Vagina (tissue), 2 donors: ENCODE measurements around the gene CEP19. TPM values are rescaled to one million over a fixed set of nuclear protein-coding genes. Genes with fewer than 3 reads are reported as not detected.

Experiments used
- DNase-seq, 2 donors: peaks; one replicate each; pipeline ENCODE4 v3.0.0-alpha.2; 2017; ENCODE audit errors: extremely low spot score in 2 of 2
- H3K27ac ChIP-seq: fragments of 200-600 bp; sonication (generic); one replicate; pipeline ENCODE4 v1.5.1; 2019
- H3K27me3 ChIP-seq: fragments of 200-600 bp; sonication (generic); one replicate; pipeline ENCODE4 v1.5.1; 2019
- H3K36me3 ChIP-seq, 2 donors: fragments of 200-600 bp; sonication (generic); one replicate each; pipeline ENCODE4 v1.5.1; 2017 to 2019
- H3K4me1 ChIP-seq: fragments of 200-600 bp; sonication (generic); one replicate; pipeline ENCODE4 v1.5.1; 2019
- H3K4me3 ChIP-seq, 2 donors: fragments of 200-600 bp; sonication (generic); 1 replicate in 1 of 2; 2 replicates in 1 of 2; pipeline ENCODE4 v1.5.1; 2016 to 2019
- H3K9me3 ChIP-seq: fragments of 200-600 bp; sonication (generic); one replicate; pipeline ENCODE4 v1.5.1; 2019
- POLR2A ChIP-seq, 2 donors: fragments of 450-650 bp; IDR thresholded peaks; one replicate each; pipeline ENCODE4 v1.6.1; 2017; ENCODE audit warnings: antibody characterized with exemption in 2 of 2, mild to moderate bottlenecking in 2 of 2, moderate library complexity in 2 of 2
- POLR2AphosphoS5 ChIP-seq, 2 donors: sonication (generic); formaldehyde crosslinking; IDR thresholded peaks; one replicate each; pipeline ENCODE4 v1.9.0; 2017; ENCODE audit warnings: antibody characterized with exemption in 2 of 2, mild to moderate bottlenecking in 2 of 2, low read depth in 1 of 2; ENCODE audit not compliant: insufficient read depth in 1 of 2
- intact Hi-C: fragments of 100-400 bp; cut with DNase I; formaldehyde crosslinking; loops from one replicate; pipeline ENCODE4 v1.15.1; 2023
- small RNA-seq: library from RNA; depleted of rRNA; stranded (forward); fragments of <200 nt; gene quantifications from one replicate; pipeline ENCODE3, GENCODE V24; 2016
- total RNA-seq: library from RNA; depleted of rRNA; stranded (reverse); fragments of >200 nt; gene quantifications from one replicate; pipeline ENCODE4 v1.2.3, GENCODE V29; 2016
- TF ChIP-seq, protein P1 (sequence below), 3 experiments: fragments of 450-650 bp in 2 of 3; fragments of 200-600 bp in 1 of 3; sonication (generic) in 1 of 3; IDR thresholded peaks; one replicate each; pipeline ENCODE4 v1.5.1; 2017 to 2019; ENCODE audit warnings: antibody characterized with exemption in 3 of 3, mild to moderate bottlenecking in 2 of 3, moderate library complexity in 2 of 3

Gene CEP19
- total RNA-seq, 1 donor from 2014 or later, result 1.5 TPM

DNA sequence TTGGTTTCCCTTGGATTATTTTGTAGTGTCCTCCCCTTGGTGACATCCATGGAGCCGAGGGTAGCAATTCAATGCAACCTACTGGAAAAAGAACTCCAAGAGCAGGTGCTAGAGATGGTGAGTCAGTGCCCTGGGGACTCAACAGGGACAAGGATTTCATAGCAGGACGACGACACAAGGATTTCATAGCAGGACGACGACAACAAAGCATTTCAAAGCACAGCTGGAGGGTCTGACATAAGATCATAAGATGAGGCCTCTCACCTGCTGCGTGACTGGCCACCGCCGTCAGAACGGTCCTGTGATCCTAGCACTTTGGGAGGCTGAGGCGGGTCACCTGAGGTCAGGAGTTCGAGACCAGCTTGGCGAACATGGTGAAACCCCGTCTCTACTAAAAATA is 50.0 kb downstream of the CEP19 start:
- H3K27ac ChIP-seq, result no peak overlapping the region
- intact Hi-C loops, result no loop called here
- no peaks in the 10 kb centered on the region for H3K4me1 ChIP-seq
- no peak overlapping the region for H3K4me3 ChIP-seq
- no peak for DNase-seq
- no peaks in the 10 kb centered on the region for H3K36me3 ChIP-seq
- TF ChIP-seq POLR2A (IDR thresholded peaks at IDR 0.05) (no peak), POLR2AphosphoS5 (IDR thresholded peaks at IDR 0.05; ENCODE audit: insufficient read depth in 1 of 2, low read depth in 1 of 2) (no peak)
- TF ChIP-seq, protein P1, sequence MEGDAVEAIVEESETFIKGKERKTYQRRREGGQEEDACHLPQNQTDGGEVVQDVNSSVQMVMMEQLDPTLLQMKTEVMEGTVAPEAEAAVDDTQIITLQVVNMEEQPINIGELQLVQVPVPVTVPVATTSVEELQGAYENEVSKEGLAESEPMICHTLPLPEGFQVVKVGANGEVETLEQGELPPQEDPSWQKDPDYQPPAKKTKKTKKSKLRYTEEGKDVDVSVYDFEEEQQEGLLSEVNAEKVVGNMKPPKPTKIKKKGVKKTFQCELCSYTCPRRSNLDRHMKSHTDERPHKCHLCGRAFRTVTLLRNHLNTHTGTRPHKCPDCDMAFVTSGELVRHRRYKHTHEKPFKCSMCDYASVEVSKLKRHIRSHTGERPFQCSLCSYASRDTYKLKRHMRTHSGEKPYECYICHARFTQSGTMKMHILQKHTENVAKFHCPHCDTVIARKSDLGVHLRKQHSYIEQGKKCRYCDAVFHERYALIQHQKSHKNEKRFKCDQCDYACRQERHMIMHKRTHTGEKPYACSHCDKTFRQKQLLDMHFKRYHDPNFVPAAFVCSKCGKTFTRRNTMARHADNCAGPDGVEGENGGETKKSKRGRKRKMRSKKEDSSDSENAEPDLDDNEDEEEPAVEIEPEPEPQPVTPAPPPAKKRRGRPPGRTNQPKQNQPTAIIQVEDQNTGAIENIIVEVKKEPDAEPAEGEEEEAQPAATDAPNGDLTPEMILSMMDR (IDR thresholded peaks at IDR 0.05), result no peak
- no peaks in the 10 kb centered on the region for H3K27me3 ChIP-seq
- no peaks in the 10 kb centered on the region for H3K9me3 ChIP-seq

DNA sequence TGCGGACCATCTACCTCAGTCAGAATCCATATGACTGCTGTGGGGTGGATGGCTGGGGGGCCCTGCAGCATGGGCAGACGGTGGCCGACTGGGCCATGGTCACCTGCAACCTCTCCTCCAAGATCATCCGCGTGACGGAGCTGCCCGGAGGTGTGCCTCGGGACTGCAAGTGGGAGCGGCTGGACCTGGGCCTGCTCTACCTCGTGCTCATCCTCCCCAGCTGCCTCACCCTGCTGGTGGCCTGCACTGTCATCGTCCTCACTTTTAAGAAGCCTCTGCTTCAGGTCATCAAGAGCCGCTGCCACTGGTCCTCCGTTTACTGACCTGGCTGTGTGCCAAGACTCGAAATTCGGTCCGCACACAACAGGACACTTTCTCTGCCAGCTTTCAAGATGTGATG is 50.6 kb downstream of the CEP19 start:
- intact Hi-C loops, result no loop called here
- no peaks in the 10 kb centered on the region for H3K27me3 ChIP-seq
- DNase-seq, result no peak
- no peak overlapping the region for H3K4me3 ChIP-seq
- no peaks in the 10 kb centered on the region for H3K4me1 ChIP-seq
- no peak overlapping the region for H3K27ac ChIP-seq
- H3K36me3 ChIP-seq, result no peaks in the 10 kb centered on the region
- H3K9me3 ChIP-seq, result no peaks in the 10 kb centered on the region
- TF ChIP-seq POLR2AphosphoS5 (IDR thresholded peaks at IDR 0.05; ENCODE audit: insufficient read depth in 1 of 2, low read depth in 1 of 2) (no peak), POLR2A (IDR thresholded peaks at IDR 0.05) (no peak)
- TF ChIP-seq, protein P1 (IDR thresholded peaks at IDR 0.05), result no peak

DNA sequence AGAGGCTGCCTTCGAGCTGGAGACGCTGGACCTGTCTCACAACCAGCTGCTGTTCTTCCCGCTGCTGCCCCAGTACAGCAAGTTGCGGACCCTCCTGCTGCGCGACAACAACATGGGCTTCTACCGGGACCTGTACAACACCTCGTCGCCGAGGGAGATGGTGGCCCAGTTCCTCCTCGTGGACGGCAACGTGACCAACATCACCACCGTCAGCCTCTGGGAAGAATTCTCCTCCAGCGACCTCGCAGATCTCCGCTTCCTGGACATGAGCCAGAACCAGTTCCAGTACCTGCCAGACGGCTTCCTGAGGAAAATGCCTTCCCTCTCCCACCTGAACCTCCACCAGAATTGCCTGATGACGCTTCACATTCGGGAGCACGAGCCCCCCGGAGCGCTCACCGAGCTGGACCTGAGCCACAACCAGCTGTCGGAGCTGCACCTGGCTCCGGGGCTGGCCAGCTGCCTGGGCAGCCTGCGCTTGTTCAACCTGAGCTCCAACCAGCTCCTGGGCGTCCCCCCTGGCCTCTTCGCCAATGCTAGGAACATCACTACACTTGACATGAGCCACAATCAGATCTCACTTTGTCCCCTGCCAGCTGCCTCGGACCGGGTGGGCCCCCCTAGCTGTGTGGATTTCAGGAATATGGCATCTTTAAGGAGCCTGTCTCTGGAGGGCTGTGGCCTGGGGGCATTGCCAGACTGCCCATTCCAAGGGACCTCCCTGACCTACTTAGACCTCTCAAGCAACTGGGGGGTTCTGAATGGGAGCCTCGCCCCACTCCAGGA is 51.5 kb downstream of the CEP19 start:
- no peak for DNase-seq
- no peaks in the 10 kb centered on the region for H3K9me3 ChIP-seq
- H3K27me3 ChIP-seq, result no peaks in the 10 kb centered on the region
- H3K4me1 ChIP-seq, result no peaks in the 10 kb centered on the region
- no peak overlapping the region for H3K4me3 ChIP-seq
- no peaks in the 10 kb centered on the region for H3K36me3 ChIP-seq
- intact Hi-C loops, result no loop called here
- no peak overlapping the region for H3K27ac ChIP-seq
- TF ChIP-seq, protein P1 (IDR thresholded peaks at IDR 0.05), result no peak
- no peak for TF ChIP-seq POLR2A (IDR thresholded peaks at IDR 0.05)
- TF ChIP-seq POLR2AphosphoS5 (IDR thresholded peaks at IDR 0.05; ENCODE audit: insufficient read depth in 1 of 2, low read depth in 1 of 2), result no peak

DNA sequence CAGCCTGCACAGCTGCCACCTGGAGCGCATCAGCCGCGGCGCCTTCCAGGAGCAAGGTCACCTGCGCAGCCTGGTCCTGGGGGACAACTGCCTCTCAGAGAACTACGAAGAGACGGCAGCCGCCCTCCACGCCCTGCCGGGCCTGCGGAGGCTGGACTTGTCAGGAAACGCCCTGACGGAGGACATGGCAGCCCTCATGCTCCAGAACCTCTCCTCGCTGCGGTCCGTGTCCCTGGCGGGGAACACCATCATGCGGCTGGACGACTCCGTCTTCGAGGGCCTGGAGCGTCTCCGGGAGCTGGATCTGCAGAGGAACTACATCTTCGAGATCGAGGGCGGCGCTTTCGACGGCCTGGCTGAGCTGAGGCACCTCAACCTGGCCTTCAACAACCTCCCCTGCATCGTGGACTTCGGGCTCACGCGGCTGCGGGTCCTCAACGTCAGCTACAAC is 52.1 kb downstream of the CEP19 start:
- no peak for TF ChIP-seq POLR2AphosphoS5 (IDR thresholded peaks at IDR 0.05; ENCODE audit: insufficient read depth in 1 of 2, low read depth in 1 of 2)
- no peak for TF ChIP-seq POLR2A (IDR thresholded peaks at IDR 0.05)
- TF ChIP-seq, protein P1 (IDR thresholded peaks at IDR 0.05), result no peak

More for the DNA sequence above, 52.1 kb downstream of the CEP19 start:
- H3K4me3 ChIP-seq, result no peak overlapping the region
- no peaks in the 10 kb centered on the region for H3K27me3 ChIP-seq
- no peak overlapping the region for H3K27ac ChIP-seq
- no peaks in the 10 kb centered on the region for H3K9me3 ChIP-seq
- H3K36me3 ChIP-seq, result no peaks in the 10 kb centered on the region
- no peak for DNase-seq
- H3K4me1 ChIP-seq, result no peaks in the 10 kb centered on the region
- intact Hi-C loops, result no loop called here

Small RNA genes lying within 50 kb of the gene (small RNA-seq; reads per million reads assigned to genes)
- gene RNU4-89P, result not detected
- not detected for gene RNU6-646P

Other genes with a start within 250 kb of the CEP19 start
- gene RNF168, start 208.5 kb downstream of the CEP19 start, total RNA-seq, result 26.0 TPM
- not detected for gene SMCO1, start 196.9 kb downstream of the CEP19 start, total RNA-seq
- 13.5 TPM for gene WDR53, start 143.7 kb downstream of the CEP19 start, total RNA-seq
- gene FBXO45, start 143.6 kb downstream of the CEP19 start, total RNA-seq, result 6.6 TPM
- 5.4 TPM for gene NRROS, start 72.6 kb downstream of the CEP19 start, total RNA-seq
- 31.9 TPM for gene PIGX, start 127 bp upstream of the CEP19 start, total RNA-seq
- gene PAK2, start 27.6 kb upstream of the CEP19 start, total RNA-seq, result 41.3 TPM
- gene SENP5, start 155.7 kb upstream of the CEP19 start, total RNA-seq, result 50.6 TPM
- gene NCBP2, start 230.3 kb upstream of the CEP19 start, total RNA-seq, result 25.8 TPM